Measurements from ENCODE around the gene PI4K2A. TPM values are rescaled to one million over a fixed set of nuclear protein-coding genes. Genes with fewer than 3 reads are reported as not detected.
"Not testable (repeated sequence)": the region's sequence is repeated elsewhere in the genome, so short reads cannot be mapped to it uniquely, and the experiment has no call there.

Gene PI4K2A
- total and polyA plus RNA-seq, 2 of the 4 experiments (the other 2 are of a cell fraction), result 15.8 to 27.3 TPM

DNA sequence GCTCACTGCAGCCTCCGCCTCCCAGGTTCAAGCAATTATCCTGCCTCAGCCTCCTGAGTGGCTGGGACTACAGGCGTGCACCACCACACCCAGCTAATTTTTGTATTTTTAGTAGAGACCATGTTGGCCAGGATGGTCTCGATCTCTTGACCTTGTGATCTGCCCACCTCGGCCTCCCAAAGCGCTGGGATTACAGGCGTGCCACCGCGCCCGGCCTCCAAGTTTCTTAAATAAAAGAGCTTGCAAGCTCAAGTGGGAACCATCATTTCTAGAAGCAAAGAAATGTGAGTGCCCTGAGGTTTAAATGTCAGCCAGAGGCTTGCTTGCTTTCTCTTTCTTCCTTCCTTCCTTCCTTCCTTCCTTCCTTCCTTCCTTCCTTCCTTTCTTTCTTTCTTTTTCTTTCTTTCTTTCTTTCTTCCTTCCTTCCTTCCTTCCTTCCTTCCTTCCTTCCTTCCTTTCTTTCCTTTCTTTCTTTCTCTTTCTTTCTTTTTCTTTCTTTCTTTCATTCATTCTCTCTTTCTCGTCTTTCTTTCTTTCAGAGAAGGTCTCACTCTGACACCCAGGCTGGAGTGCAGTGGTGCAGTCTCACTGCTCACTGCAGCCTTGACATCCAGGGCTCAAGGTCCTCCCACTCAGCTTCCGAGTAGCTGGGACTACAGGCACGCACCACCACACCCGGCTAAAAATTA is 2.1 kb downstream of the PI4K2A start:
- intact Hi-C loops (cut with micrococcal nuclease), result loop anchor here (5.0 kb wide), 1 partner anchor 145 kb away; the partner anchor contains the start of genes MMS19 and UBTD1
- H2AK9ac ChIP-seq (replicated peaks; ENCODE audit: low read depth, low read length, poor library complexity); in situ Hi-C loops (cut with MboI; ENCODE audit: low sequenced_read_pairs); H3K9me1 ChIP-seq (ENCODE audit: insufficient read depth, low read length); DNase-seq; H2AFZ ChIP-seq (replicated peaks; ENCODE audit: low read length, poor library complexity); dilution Hi-C loops (cut with HindIII; ENCODE audit: low sequenced_read_pairs, unreplicated experiment); H4K8ac ChIP-seq (ENCODE audit: low read depth in 2 of 2, low read length in 2 of 2); ATAC-seq (ENCODE audit: low read depth); POLR2A ChIA-PET (ENCODE audit: unreplicated experiment); H3K9ac ChIP-seq (ENCODE audit: low read depth, low read length); H3K9me3 ChIP-seq (ENCODE audit: control insufficient read depth, insufficient read depth, low read length); H4K5ac ChIP-seq (ENCODE audit: low read depth, low read length); H3K27ac ChIP-seq (ENCODE audit: insufficient read depth, low read length); H2BK5ac ChIP-seq (ENCODE audit: low read depth, low read length, poor library complexity, severe bottlenecking); H3K4me2 ChIP-seq (ENCODE audit: low read depth, low read length); BruUV-seq (replicated peaks); H3K14ac ChIP-seq (replicated peaks; ENCODE audit: low read depth, low read length); H3K18ac ChIP-seq (ENCODE audit: low read depth, low read length); H3K56ac ChIP-seq (ENCODE audit: extremely low read depth, insufficient read depth, low read length); H3K27me3 ChIP-seq (ENCODE audit: control insufficient read depth, insufficient read depth, low read length); H3K23ac ChIP-seq (ENCODE audit: low read depth, low read length); H4K91ac ChIP-seq (ENCODE audit: insufficient read depth, low read depth, low read length); H2BK120ac ChIP-seq (ENCODE audit: low read depth, low read length); H3K4me1 ChIP-seq (ENCODE audit: control insufficient read depth, insufficient read depth, low read length); H2AK5ac ChIP-seq (ENCODE audit: low read depth, low read length); H3K4me3 ChIP-seq (ENCODE audit: insufficient read depth, low read depth, low read length); H3K4ac ChIP-seq (ENCODE audit: low read depth, low read length); H2BK15ac ChIP-seq (ENCODE audit: low read depth, low read length); H2BK20ac ChIP-seq (ENCODE audit: low read depth, low read length): not testable (repeated sequence)
- Histone ChIP-seq H4K20me1 (ENCODE audit: insufficient read depth, low read length) (peaks cover 12% of the 10 kb centered on the region; the same call in 1 of the 2 replicates), H3K36me3 (ENCODE audit: control insufficient read depth, insufficient read depth, low read length) (peaks cover 12% of the 10 kb centered on the region), H3K79me1 (ENCODE audit: low read depth in 1 of 2, low read length in 2 of 2) (peaks cover 10 to 45% of the 10 kb centered on the region in 2 experiments; a peak in 3 of 4 replicates)
- WGBS, 2 experiments (ENCODE audit: extremely low coverage in 2 of 2, insufficient read length in 1 of 2), result 100% methylated on average over 1 of the region's 13 CpGs
- CTCF ChIA-PET, result interaction anchor here (0.7 kb wide), 1 partner anchor 90 kb away, joined by 5 read pairs; no protein-coding TSS in a partner anchor
